HG03045 (cell line): Measurements from ENCODE around the gene ZNF486.
"Not testable (repeated sequence)": the region's sequence is repeated elsewhere in the genome, so short reads cannot be mapped to it uniquely, and the experiment has no call there.

Experiments used
- ATAC-seq: cut with Tn5 transposase; IDR thresholded peaks from one replicate; pipeline ENCODE4 v1.9.1; 2021; ENCODE audit warnings: mild to moderate bottlenecking, moderate library complexity; ENCODE audit not compliant: unreplicated experiment

The ZNF486 gene

GRCh38 chr19:20167020-20167644, at the start of gene ZNF486:
ZNF486 (plus strand) TSS chr19:20167214; CDS start chr19:20167331, 117 bp downstream.
- ATAC-seq = peak; percentile 94

DNA sequence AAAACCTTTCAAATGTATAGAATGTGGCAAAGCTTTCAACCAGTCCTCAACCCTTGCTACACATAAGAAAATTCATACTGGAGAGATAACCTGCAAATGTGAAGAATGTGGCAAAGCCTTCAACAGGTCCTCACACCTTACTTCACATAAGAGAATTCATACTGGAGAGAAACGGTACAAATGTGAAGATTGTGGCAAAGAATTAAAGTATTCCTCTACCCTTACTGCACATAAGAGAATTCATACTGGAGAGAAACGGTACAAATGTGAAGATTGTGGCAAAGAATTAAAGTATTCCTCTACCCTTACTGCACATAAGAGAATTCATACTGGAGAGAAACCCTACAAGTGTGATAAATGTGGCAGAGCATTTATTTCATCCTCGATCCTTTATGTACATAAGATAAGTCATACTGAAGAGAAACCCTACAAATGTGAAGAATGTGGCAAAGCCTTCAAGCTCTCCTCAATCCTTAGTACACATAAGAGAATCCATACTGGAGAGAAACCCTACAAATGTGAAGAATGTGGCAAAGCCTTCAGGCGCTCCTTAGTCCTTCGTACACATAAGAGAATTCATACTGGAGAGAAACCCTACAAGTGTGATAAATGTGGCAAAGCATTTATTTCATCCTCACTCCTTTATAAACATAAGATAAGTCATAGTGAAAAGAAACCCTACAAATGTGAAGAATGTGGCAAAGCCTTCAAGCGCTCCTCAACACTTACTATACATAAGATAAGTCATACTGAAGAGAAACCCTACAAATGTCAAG, 48.8 kb upstream of the ZNF486 start:
- ATAC-seq = not testable (repeated sequence)

GRCh38 chr19:20124879-20125278, 42.1 kb upstream of the ZNF486 start:
- no peak for ATAC-seq

DNA sequence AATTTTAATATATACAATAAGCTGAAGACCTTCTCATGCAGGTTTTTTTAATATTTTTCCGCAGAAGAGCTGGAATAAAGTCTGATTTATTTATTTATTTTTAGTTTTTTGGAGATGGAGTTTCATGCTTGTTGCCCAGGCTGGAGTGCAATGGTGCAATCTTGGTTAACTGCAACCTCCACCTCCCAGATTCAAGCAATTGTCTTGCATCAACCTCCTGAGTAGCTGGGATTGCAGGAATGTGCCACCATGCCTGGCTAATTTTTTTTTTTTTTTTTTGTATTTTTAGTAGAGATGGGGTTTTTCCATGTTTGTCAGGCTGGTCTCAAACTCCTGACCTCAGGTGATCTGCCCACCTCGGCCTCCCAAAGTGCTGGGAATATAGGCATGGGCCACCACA, 34.1 kb upstream of the ZNF486 start:
- not testable (repeated sequence) for ATAC-seq

DNA sequence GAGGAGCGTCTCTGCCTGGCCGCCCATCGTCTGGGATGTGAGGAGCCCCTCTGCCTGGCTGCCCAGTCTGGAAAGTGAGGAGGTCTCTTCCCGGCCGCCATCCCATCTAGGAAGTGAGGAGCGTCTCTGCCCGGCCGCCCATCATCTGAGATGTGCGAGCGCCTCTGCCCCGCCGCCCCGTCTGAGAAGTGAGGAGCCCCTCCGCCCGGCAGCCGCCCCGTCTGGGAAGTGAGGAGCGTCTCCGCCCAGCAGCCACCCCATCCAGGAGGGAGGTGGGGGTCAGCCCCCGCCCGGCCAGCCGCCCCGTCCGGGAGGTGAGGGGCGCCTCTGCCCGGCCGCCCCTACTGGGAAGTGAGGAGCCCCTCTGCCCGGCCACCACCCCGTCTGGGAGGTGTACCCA, 29.3 kb upstream of the ZNF486 start:
- not testable (repeated sequence) for ATAC-seq

GRCh38 chr19:20151617-20152145, 15.3 kb upstream of the ZNF486 start:
- ATAC-seq = no peak

- not testable (repeated sequence) for ATAC-seq
These were observed 14.5 kb upstream of the ZNF486 start for GRCh38 chr19:20152506-20152905.

DNA sequence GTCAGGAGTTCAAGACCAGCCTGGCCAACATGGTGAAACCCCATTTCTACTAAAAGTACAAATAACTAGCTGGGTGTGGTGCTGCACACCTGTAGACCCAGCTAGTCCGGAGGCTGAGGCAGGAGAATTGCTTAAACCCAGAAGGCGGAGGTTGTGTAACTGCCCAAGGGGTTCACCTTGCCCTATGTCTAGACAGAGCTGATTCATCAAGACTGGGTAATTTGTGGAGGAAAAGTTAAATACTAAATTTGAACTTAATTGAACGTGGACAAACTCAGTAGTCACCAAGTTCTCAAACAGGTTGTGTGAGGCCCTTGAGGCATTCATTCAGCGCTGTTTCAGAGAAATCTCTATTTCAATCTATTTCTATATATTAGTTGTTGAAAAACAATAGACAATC, 13.7 kb upstream of the ZNF486 start:
- ATAC-seq = no peak

DNA sequence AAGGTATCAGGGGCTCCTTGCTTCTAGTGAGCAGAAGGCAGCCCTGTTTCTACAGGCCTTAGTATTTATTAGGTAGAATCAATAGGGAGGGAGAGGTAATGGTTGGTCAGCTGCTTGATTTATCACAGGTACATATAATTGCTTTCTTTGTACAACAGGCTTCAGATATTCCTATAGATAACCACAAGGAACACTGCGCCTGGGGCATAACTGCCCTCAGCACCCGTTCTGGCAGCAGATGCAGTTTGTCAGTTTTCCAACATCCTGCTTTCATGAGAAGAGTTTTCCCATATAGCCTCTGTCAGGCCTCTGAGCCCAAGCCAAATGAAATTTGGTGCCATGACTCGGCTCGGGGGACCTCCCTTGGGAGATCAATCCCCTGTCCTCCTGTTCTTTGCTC, 12.4 kb upstream of the ZNF486 start:
- ATAC-seq = no peak

- no peak for ATAC-seq
These were observed 4.2 kb upstream of the ZNF486 start for GRCh38 chr19:20162821-20163220.

GRCh38 chr19:20164456-20164855, 2.6 kb upstream of the ZNF486 start:
- no peak for ATAC-seq

- ATAC-seq = no peak
These were observed 932 bp upstream of the ZNF486 start for GRCh38 chr19:20165971-20166592.

- no peak for ATAC-seq
These were observed 673 bp downstream of the ZNF486 start for GRCh38 chr19:20167651-20168122.

DNA sequence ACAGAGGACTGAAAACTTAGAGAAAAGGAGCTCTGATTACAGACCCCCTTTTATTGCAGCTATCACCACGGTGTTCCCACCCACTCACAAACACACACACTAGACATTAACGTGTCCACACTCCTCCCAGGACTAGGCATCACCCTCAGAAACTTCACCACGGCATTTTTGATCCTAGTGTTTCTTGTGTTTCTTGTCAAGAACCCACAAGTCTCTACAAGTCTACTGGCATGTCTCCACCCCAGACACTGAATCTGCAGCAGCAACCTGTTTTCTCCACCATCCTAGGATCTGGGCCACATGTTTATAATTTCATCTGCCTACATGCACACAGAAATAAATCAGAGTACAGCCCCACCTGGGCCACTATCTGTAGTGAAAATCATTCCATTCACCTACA, 4.3 kb downstream of the ZNF486 start:
- ATAC-seq = no peak

DNA sequence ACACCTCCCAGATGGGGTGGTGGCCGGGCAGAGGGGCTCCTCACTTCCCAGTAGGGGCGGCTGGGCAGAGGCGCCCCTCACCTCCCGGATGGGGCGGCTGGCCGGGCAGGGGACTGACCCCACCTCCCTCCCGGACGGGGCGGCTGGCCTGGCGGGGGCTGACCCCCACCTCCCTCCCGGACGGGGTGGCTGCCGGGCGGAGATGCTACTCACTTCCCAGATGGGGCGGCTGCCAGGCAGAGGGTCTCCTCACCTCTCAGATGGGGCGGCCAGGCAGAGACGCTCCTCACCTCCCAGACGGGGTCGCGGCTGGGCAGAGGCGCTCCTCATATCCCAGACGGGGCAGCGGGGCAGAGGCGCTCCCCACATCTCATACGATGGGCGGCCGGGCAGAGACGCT, 8.8 kb downstream of the ZNF486 start:
- ATAC-seq = not testable (repeated sequence)

GRCh38 chr19:20179956-20180355, 12.9 kb downstream of the ZNF486 start:
- ATAC-seq = not testable (repeated sequence)

- ATAC-seq = no peak
These were observed 15.3 kb downstream of the ZNF486 start for GRCh38 chr19:20182222-20182785.

DNA sequence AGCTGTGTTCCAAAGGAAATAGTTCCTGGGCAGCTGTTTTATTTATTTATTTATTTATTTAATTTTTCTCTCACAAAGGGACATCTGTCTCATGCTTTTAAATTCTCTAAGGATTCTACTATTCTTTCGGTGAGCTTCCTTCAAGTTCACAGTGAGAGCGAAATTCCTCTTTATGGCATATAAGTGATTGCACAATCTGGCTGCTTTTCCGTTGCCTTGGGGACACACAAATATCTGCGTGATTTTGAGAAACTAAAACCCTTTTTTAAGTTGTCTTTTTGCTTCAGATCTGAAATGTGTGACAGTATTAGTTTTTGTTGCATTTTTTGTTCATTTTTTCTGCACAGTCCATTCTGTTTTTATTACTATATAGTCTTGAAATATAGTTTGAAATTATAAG, 19.2 kb downstream of the ZNF486 start:
- ATAC-seq = no peak

DNA sequence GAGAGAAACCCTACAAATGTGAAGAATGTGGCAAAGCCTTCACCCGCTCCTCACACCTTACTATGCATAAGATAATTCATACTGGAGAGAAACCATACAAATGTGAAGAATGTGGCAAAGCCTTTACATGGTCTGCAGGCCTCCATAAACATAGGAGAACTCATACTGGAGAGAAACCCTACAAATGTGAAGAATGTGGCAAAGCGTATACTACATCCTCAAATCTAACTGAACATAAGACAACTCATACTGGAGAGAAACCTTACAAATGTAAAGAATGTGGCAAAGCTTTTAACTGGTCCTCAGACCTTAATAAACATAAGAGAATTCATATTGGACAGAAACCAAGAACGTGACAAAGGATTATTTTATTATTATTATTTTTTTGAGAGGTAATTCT, 30.7 kb downstream of the ZNF486 start:
- no peak for ATAC-seq

- ATAC-seq = no peak
These were observed 42.0 kb downstream of the ZNF486 start for GRCh38 chr19:20209051-20209450.

DNA sequence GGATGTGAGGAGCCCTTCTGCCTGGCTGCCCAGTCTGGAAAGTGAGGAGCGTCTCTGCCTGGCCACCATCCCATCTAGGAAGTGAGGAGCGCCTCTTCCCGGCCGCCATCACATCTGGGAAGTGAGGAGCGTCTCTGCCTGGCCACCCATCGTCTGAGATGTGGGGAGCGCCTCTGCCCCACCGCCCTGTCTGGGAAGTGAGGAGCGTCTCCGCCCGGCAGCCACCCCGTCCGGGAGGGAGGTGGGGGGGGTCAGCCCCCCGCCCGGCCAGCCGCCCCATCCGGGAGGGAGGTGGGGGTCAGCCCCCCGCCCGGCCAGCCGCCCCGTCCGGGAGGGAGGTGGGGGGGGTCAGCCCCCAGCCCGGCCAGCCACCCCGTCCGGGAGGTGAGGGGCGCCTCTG, 47.4 kb downstream of the ZNF486 start:
- not testable (repeated sequence) for ATAC-seq
